Measurements from ENCODE around the gene KRT39.

KRT39 gene

GRCh38 chr17:40967582-40967981, 834 bp upstream of the KRT39 start:
- no peak overlapping the region for H3K4me3 ChIP-seq (ENCODE audit: control insufficient read depth, low read depth, low read length)
- TF ChIP-seq, protein P1, sequence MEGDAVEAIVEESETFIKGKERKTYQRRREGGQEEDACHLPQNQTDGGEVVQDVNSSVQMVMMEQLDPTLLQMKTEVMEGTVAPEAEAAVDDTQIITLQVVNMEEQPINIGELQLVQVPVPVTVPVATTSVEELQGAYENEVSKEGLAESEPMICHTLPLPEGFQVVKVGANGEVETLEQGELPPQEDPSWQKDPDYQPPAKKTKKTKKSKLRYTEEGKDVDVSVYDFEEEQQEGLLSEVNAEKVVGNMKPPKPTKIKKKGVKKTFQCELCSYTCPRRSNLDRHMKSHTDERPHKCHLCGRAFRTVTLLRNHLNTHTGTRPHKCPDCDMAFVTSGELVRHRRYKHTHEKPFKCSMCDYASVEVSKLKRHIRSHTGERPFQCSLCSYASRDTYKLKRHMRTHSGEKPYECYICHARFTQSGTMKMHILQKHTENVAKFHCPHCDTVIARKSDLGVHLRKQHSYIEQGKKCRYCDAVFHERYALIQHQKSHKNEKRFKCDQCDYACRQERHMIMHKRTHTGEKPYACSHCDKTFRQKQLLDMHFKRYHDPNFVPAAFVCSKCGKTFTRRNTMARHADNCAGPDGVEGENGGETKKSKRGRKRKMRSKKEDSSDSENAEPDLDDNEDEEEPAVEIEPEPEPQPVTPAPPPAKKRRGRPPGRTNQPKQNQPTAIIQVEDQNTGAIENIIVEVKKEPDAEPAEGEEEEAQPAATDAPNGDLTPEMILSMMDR (conservative IDR thresholded peaks at IDR 0.05; ENCODE audit: control insufficient read depth, insufficient read depth, low read depth, low read length) = no peak
- no peak for DNase-seq (ENCODE audit: low read depth)

GRCh38 chr17:40963838-40964237, 2.9 kb downstream of the KRT39 start:
- DNase-seq (ENCODE audit: low read depth) = peak; percentile 59
- TF ChIP-seq, protein P1 (conservative IDR thresholded peaks at IDR 0.05; ENCODE audit: control insufficient read depth, insufficient read depth, low read depth, low read length) = peak; percentile 80
- H3K4me3 ChIP-seq (ENCODE audit: control insufficient read depth, low read depth, low read length) = no peak overlapping the region

GRCh38 chr17:40962059-40962561, 4.6 kb downstream of the KRT39 start:
- DNase-seq (ENCODE audit: low read depth) = no peak
- no peak overlapping the region for H3K4me3 ChIP-seq (ENCODE audit: control insufficient read depth, low read depth, low read length)
- TF ChIP-seq, protein P1 (conservative IDR thresholded peaks at IDR 0.05; ENCODE audit: control insufficient read depth, insufficient read depth, low read depth, low read length) = no peak

- no peak for DNase-seq (ENCODE audit: low read depth)
- TF ChIP-seq, protein P1 (conservative IDR thresholded peaks at IDR 0.05; ENCODE audit: control insufficient read depth, insufficient read depth, low read depth, low read length) = no peak
- no peak overlapping the region for H3K4me3 ChIP-seq (ENCODE audit: control insufficient read depth, low read depth, low read length)
Observed at GRCh38 chr17:40961591-40961990, 5.2 kb downstream of the KRT39 start.

DNA sequence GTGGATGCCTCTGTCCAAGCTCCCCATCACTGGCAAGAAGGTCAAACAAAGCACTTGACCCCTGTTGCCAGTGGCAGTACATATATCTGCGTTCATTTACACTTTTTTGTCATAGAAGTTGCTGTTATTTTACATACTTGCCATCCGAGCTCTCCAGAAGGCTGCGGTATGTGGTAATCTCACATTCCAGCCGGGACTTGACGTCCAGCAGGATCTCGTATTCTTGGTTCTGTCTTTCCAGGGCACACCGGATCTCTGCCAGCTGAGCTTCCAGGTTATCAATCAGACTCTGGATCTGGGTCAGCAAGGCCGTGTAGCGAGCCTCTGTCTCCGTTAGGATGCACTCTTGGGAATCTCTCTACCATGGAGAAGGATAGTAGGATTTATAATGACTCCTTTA, 6.6 kb downstream of the KRT39 start:
- DNase-seq (ENCODE audit: low read depth) = peak; percentile 11
- H3K4me3 ChIP-seq (ENCODE audit: control insufficient read depth, low read depth, low read length) = no peak overlapping the region
- TF ChIP-seq, protein P1 (conservative IDR thresholded peaks at IDR 0.05; ENCODE audit: control insufficient read depth, insufficient read depth, low read depth, low read length) = no peak

GRCh38 chr17:40958086-40958953, 8.4 kb downstream of the KRT39 start:
- no peak overlapping the region for H3K4me3 ChIP-seq (ENCODE audit: control insufficient read depth, low read depth, low read length)
- no peak for DNase-seq (ENCODE audit: low read depth)
- TF ChIP-seq, protein P1 (conservative IDR thresholded peaks at IDR 0.05; ENCODE audit: control insufficient read depth, insufficient read depth, low read depth, low read length) = no peak
